T follicular helper cell (primary cell): ENCODE measurements around the gene STAB2.

Experiments
- DNase-seq: peaks from one replicate; pipeline ENCODE4 v3.0.0-alpha.2; 2020; ENCODE audit warnings: low read depth

STAB2 gene

GRCh38 chr12:103696101-103696500, 109.0 kb downstream of the STAB2 start:
- DNase-seq = no peak

- DNase-seq = no peak
Measured at GRCh38 chr12:103697971-103698751, 111.1 kb downstream of the STAB2 start.

- no peak for DNase-seq
Measured at GRCh38 chr12:103698752-103699560, 111.9 kb downstream of the STAB2 start.

GRCh38 chr12:103705098-103705497, 118.0 kb downstream of the STAB2 start:
- no peak for DNase-seq

- no peak for DNase-seq
Measured at GRCh38 chr12:103705927-103706326, 118.9 kb downstream of the STAB2 start.

GRCh38 chr12:103707446-103707845, 120.4 kb downstream of the STAB2 start:
- no peak for DNase-seq

- no peak for DNase-seq
Measured at GRCh38 chr12:103710544-103710943, 123.5 kb downstream of the STAB2 start.

- DNase-seq = no peak
Measured at GRCh38 chr12:103712216-103712615, 125.1 kb downstream of the STAB2 start.

GRCh38 chr12:103715494-103715893, 128.4 kb downstream of the STAB2 start:
- DNase-seq = no peak

GRCh38 chr12:103716517-103717196, 129.6 kb downstream of the STAB2 start:
- no peak for DNase-seq

GRCh38 chr12:103725398-103725797, 138.3 kb downstream of the STAB2 start:
- DNase-seq = no peak

- no peak for DNase-seq
Measured at GRCh38 chr12:103727638-103728037, 140.6 kb downstream of the STAB2 start.

- no peak for DNase-seq
Measured at GRCh38 chr12:103728323-103728722, 141.2 kb downstream of the STAB2 start.

- DNase-seq = no peak
Measured at GRCh38 chr12:103729499-103729898, 142.4 kb downstream of the STAB2 start.

GRCh38 chr12:103731539-103731938, 144.5 kb downstream of the STAB2 start:
- no peak for DNase-seq

GRCh38 chr12:103734863-103735262, 147.8 kb downstream of the STAB2 start:
- DNase-seq = no peak

GRCh38 chr12:103735291-103735690, 148.2 kb downstream of the STAB2 start:
- DNase-seq = no peak

GRCh38 chr12:103736572-103736971, 149.5 kb downstream of the STAB2 start:
- no peak for DNase-seq

- no peak for DNase-seq
Measured at GRCh38 chr12:103737881-103738280, 150.8 kb downstream of the STAB2 start.

GRCh38 chr12:103742349-103742932, 155.4 kb downstream of the STAB2 start:
- no peak for DNase-seq

- DNase-seq = no peak
Measured at GRCh38 chr12:103743788-103744187, 156.7 kb downstream of the STAB2 start.

GRCh38 chr12:103745962-103746361, 158.9 kb downstream of the STAB2 start:
- DNase-seq = no peak
